AG04450 (cell line): Measurements from ENCODE around the gene WDR76. TPM values are rescaled to one million over a fixed set of nuclear protein-coding genes. Genes with fewer than 3 reads are reported as not detected.

Experiments used
- CTCF ChIA-PET: fragments of 300-600, 350-600 bp; formaldehyde crosslinking; extraction: SDS; loops from one replicate; lab custom pipeline; 2022; ENCODE audit warnings: antibody characterized with exemption, inconsistent platforms; lab: Charles Lee
- POLR2A ChIA-PET: fragments of 350-600 bp; formaldehyde crosslinking; extraction: SDS; loops from one replicate; lab custom pipeline; 2021; ENCODE audit warnings: antibody characterized with exemption, inconsistent platforms; lab: Yijun Ruan, JAX
- DNase-seq: peaks from one replicate; pipeline ENCODE4 v3.0.0-alpha.2; 2011; ENCODE audit warnings: low read depth, low spot score
- H3K27ac ChIP-seq: one replicate; pipeline ENCODE4 v1.5.1; 2012; ENCODE audit warnings: low read depth, low read length, control low read depth
- H3K27me3 ChIP-seq: one replicate; pipeline ENCODE4 v1.6.0; 2012; ENCODE audit warnings: low read length; ENCODE audit not compliant: control insufficient read depth, insufficient read depth
- H3K4me3 ChIP-seq: 2 replicates; pipeline ENCODE4 v1.5.1; 2011; ENCODE audit warnings: mild to moderate bottlenecking, low read depth, low read length, control low read depth
- H3K9me3 ChIP-seq: 2 replicates; pipeline ENCODE4 v1.5.1; 2012; ENCODE audit warnings: low read length; ENCODE audit not compliant: control insufficient read depth, insufficient read depth
- polyA plus RNA-seq: library from polyadenylated mRNA; depleted of rRNA; stranded (reverse); fragments of >200 nt; gene quantifications from 2 replicates; pipeline ENCODE4 v1.2.3, GENCODE V29; 2011
- TF ChIP-seq, protein P1 (sequence below): IDR thresholded peaks from 2 replicates; pipeline ENCODE4 v1.5.1; 2011; ENCODE audit warnings: low read depth, low read length, control low read depth, inconsistent platforms

WDR76 gene
- polyA plus RNA-seq, 1 experiment = 6.7 TPM

DNA sequence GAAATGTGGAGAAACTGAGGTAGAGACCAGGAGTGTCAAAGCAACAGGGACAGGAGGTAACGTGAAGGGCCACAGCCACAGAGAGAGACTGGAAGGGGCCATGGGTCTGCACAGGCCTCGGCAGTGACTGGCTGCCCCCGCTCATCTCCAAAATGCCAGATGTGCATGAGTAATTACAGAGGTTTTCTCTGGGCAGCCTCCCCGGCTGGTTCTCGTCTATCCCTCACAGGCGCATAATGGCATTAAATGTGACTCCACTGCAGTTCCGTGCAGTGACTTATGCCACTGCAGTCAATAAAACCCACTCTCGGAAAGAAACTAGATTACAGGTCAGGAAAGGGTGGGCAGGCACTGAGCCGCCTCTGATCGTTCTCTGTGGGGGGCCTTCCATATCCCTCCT is 74.7 kb downstream of the WDR76 start:
- peak overlapping the region; percentile 2 for H3K27ac ChIP-seq
- H3K4me3 ChIP-seq = no peak overlapping the region
- ChIA-PET POLR2A (no interaction called here), CTCF (interaction anchor here (3.9 to 4.5 kb wide), 2 partner anchors 164 to 317 kb away, joined by 61 to 72 read pairs; no protein-coding TSS in a partner anchor)
- no peak for DNase-seq
- H3K9me3 ChIP-seq = no peaks in the 10 kb centered on the region
- TF ChIP-seq, protein P1, sequence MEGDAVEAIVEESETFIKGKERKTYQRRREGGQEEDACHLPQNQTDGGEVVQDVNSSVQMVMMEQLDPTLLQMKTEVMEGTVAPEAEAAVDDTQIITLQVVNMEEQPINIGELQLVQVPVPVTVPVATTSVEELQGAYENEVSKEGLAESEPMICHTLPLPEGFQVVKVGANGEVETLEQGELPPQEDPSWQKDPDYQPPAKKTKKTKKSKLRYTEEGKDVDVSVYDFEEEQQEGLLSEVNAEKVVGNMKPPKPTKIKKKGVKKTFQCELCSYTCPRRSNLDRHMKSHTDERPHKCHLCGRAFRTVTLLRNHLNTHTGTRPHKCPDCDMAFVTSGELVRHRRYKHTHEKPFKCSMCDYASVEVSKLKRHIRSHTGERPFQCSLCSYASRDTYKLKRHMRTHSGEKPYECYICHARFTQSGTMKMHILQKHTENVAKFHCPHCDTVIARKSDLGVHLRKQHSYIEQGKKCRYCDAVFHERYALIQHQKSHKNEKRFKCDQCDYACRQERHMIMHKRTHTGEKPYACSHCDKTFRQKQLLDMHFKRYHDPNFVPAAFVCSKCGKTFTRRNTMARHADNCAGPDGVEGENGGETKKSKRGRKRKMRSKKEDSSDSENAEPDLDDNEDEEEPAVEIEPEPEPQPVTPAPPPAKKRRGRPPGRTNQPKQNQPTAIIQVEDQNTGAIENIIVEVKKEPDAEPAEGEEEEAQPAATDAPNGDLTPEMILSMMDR = no peak
- H3K27me3 ChIP-seq = no peaks in the 10 kb centered on the region

DNA sequence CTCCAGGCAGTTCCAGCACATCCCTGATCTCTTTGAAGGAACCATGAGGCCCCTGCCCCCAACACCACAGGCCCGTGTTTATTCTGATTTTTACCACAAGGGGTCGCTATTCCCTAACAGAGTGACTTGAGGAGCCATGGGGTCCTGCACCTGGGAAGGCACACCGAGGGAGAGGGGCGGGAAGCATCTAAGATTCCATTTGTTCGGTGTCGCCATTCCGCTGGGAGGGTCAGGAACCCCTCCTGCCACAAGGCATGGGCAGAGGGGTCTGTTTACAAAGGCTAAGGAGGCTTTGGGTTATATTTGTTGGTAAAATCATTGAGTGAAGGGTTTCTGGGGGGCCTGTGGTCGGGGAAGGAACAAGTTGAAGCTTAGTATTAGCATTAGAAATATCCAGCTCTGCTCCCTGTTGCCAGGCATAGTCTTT is 77.1 kb downstream of the WDR76 start:
- ChIA-PET POLR2A (interaction anchor here (1.0 kb wide), 1 partner anchor 111 kb away, joined by 3 read pairs; no protein-coding TSS in a partner anchor), CTCF (interaction anchor here (0.6 to 4.5 kb wide), 50 partner anchors 8 to 597 kb away, joined by 3 to 72 read pairs (median 4); partner anchors contain the start of gene CTDSPL2)
- H3K4me3 ChIP-seq = no peak overlapping the region
- H3K9me3 ChIP-seq = no peaks in the 10 kb centered on the region
- no peak overlapping the region for H3K27ac ChIP-seq
- DNase-seq = peak; percentile 26
- H3K27me3 ChIP-seq = no peaks in the 10 kb centered on the region
- TF ChIP-seq, protein P1 = peak; percentile 89

DNA sequence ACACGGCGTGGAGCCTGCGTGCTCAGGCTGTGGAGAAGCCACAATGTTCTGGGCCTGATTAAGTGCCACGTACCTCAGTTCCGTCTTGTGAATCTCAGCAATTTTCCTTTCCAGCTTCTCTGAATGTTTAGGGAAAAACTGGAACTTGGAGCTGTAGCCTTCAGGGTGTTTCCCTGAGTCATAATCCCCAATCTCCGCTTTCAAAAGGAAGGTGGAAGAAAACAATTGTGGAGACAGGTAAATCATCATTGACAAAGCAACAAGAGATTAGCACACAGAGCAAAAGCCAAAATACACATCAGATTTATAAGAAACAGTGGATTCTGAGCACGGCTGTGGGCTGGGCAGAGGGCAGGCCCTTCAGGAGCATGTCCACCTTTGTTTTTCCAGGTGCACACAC is 79.0 kb downstream of the WDR76 start:
- no peak overlapping the region for H3K4me3 ChIP-seq
- TF ChIP-seq, protein P1 = no peak
- CTCF ChIA-PET = interaction anchor here (1.8 kb wide), 1 partner anchor 314 kb away, joined by 6 read pairs; no protein-coding TSS in a partner anchor

DNA sequence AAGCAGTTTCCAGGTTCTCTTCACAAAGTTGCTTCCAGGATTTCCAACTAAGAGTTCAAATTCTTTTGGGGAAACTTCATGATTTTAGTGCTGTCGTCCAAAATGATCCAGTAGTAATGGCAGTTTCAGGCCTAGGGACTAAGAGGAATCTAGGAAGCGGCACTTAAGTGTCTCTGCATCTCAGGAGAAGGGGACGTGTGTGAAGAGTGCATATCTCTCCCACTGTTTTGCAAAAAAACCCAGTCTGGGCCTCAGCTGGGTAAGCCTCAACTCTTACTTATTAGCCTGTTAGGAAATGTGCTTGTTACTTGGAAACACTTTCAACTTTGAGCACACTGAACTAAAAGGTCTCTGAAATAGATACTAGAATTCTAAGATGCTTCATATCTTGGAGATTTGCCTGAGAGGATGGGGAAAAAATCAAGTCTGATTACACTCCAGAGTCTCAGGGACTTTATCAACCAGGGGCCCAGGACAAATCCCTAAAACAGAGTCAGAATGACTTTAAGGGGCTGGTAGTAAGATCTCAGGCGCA is 81.8 kb downstream of the WDR76 start:
- TF ChIP-seq, protein P1 = no peak
- no peak for DNase-seq
- CTCF ChIA-PET = interaction anchor here (0.6 kb wide), 1 partner anchor 311 kb away, joined by 3 read pairs; no protein-coding TSS in a partner anchor
- Histone ChIP-seq H3K27me3 (no peaks in the 10 kb centered on the region), H3K4me3 (no peak overlapping the region), H3K27ac (peak overlapping the region; percentile 31), H3K9me3 (no peaks in the 10 kb centered on the region)
- POLR2A ChIA-PET = no interaction called here

More for the DNA sequence above, 79.0 kb downstream of the WDR76 start:
- no peaks in the 10 kb centered on the region for H3K9me3 ChIP-seq
- DNase-seq = no peak
- H3K27me3 ChIP-seq = no peaks in the 10 kb centered on the region
- POLR2A ChIA-PET = no interaction called here
- H3K27ac ChIP-seq = no peak overlapping the region

DNA sequence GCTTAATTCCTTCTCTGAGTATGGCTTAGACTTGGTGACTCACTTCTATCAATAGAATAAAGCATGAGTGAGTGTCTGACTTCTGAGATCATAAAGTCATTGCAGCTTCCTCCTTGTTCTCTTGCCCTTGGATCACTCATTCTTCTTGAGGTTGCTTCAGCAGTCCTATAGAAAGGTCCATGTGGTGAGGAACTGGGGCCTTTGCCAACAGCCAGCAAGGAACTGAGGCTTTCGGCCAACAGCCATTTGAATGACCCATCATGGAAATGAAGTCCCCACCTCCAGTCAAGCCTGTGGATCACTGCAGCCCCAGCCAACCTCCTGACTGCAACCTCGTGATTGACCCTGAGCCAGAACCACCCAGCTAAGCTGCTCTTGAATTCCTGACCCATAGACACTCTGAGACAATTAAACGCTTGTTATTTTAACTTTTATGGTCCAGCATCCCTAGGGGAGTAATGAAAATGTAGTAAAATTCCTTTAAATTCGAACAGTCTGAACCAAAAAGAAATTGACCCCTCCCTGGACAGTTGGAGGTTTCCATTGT is 84.5 kb downstream of the WDR76 start:
- TF ChIP-seq, protein P1 = no peak
- no peak overlapping the region for H3K4me3 ChIP-seq
- POLR2A ChIA-PET = no interaction called here
- no peaks in the 10 kb centered on the region for H3K9me3 ChIP-seq
- peak overlapping the region; percentile 24 for H3K27ac ChIP-seq
- H3K27me3 ChIP-seq = no peaks in the 10 kb centered on the region
- CTCF ChIA-PET = interaction anchor here (0.5 to 1.5 kb wide), 3 partner anchors 26 to 155 kb away, joined by 3 to 4 read pairs (median 4); no protein-coding TSS in a partner anchor
- DNase-seq = peak; percentile 46
